Fibroblast of the aortic adventitia (primary cell): Measurements from ENCODE around the gene ACADSB. TPM values are rescaled to one million over a fixed set of nuclear protein-coding genes. Genes with fewer than 3 reads are reported as not detected.

Experiments
- DNase-seq: peaks from one replicate; pipeline ENCODE4 v3.0.0-alpha.2; 2010; ENCODE audit warnings: low read depth
- H3K4me3 ChIP-seq: 2 replicates; pipeline ENCODE4 v1.5.1; 2011; ENCODE audit warnings: low read depth, mild to moderate bottlenecking, control low read depth, low read length, moderate library complexity
- CTCF ChIP-seq: IDR thresholded peaks from 2 replicates; pipeline ENCODE4 v1.5.1; 2011; ENCODE audit warnings: mild to moderate bottlenecking, low read length, control low read depth, inconsistent platforms; ENCODE audit not compliant: insufficient read depth
- total RNA-seq: library from RNA; depleted of rRNA; stranded (reverse); fragments of >200 nt; gene quantifications from 2 replicates; pipeline ENCODE4 v1.2.3, GENCODE V29; 2012; ENCODE audit warnings: low replicate concordance

ACADSB gene
- total RNA-seq, 1 donor: 7.4 TPM

- no peak overlapping the region for H3K4me3 ChIP-seq
- no peak for DNase-seq
- no peak for TF ChIP-seq CTCF
Measured at GRCh38 chr10:123031124-123031523, 22.3 kb downstream of the ACADSB start.

- no peak for DNase-seq
- TF ChIP-seq CTCF: no peak
Measured at GRCh38 chr10:123034332-123034731, 25.5 kb downstream of the ACADSB start.

GRCh38 chr10:123035467-123036086 lies 26.8 kb downstream of the ACADSB start:
- TF ChIP-seq CTCF: no peak
- H3K4me3 ChIP-seq: no peak overlapping the region
- no peak for DNase-seq

More at GRCh38 chr10:123034332-123034731, 25.5 kb downstream of the ACADSB start:
- no peak overlapping the region for H3K4me3 ChIP-seq

DNA sequence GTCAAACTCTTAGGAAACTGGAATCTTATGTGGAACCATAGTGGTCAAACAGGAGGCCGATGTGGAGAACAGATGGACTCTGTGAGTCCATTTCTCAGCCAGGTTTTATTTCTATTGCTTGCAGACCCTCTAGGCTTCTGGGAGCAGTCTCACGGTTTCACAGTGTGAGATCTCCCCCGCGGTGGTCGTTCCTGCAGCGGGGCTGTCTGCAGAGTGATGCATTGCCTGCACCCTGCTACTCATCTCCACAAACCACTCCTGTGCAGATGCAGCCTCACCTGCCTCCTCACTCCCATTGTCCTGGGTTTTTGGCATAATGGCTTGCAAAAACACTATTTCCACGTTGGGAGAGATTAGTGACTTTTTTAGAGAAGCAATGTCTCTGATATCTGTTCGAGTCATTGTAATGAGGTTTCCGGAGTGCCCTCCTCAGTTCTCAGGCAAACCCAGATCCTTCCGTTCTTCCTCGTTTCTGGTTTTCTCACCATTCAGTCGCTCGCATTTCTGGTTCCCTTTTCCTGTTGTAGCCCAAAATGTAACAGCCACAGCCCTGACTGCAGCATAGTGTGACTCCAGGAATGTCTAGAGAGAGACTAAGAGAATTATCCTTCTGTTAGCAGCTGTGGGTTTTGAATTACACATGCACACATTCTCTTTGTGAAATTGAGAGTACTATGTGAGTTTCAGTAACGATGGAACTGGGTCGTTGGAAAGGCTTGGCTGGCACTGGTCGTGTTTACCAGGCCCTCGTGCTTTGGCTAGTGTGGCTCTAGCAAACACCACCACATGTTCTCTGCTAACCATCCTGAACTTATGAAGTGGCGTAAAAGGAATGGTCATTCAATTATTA lies 30.2 kb downstream of the ACADSB start:
- H3K4me3 ChIP-seq: no peak overlapping the region
- TF ChIP-seq CTCF: no peak
- DNase-seq: no peak

- DNase-seq: no peak
- no peak overlapping the region for H3K4me3 ChIP-seq
- TF ChIP-seq CTCF: no peak
Measured at GRCh38 chr10:123039632-123039930, 30.8 kb downstream of the ACADSB start.

- no peak for DNase-seq
- no peak for TF ChIP-seq CTCF
- H3K4me3 ChIP-seq: no peak overlapping the region
Measured at GRCh38 chr10:123042708-123043408, 34.1 kb downstream of the ACADSB start.
